ENCODE data around the gene SYTL1. TPM values are rescaled to one million over a fixed set of nuclear protein-coding genes. Genes with fewer than 3 reads are reported as not detected.

SYTL1 gene
- total RNA-seq, 3 donors from 2014 or later (not counting 1 experiment from before 2014, with no cell fraction given) = 244 to 312 (median 273) TPM

GRCh38 chr1:27380766-27381733 lies 39.2 kb downstream of the SYTL1 start:
- Histone ChIP-seq H3K4me3 (ENCODE audit: low read length) (no peak overlapping the region), H3K4me1 (ENCODE audit: control insufficient read depth, insufficient read depth, low read length) (no peaks in the 10 kb centered on the region), H3K27me3 (ENCODE audit: control insufficient read depth, insufficient read depth, low read length) (no peaks in the 10 kb centered on the region), H3K9me3 (ENCODE audit: control insufficient read depth, insufficient read depth, low read length) (no peaks in the 10 kb centered on the region), H3K36me3 (ENCODE audit: control insufficient read depth, insufficient read depth, low read length) (no peaks in the 10 kb centered on the region), H3K27ac (ENCODE audit: low read length) (no peak overlapping the region)
- Mint-ChIP-seq H3K36me3 (no peaks in the 10 kb centered on the region), H3K4me1 (no peaks in the 10 kb centered on the region), H3K27me3 (ENCODE audit: low read depth in 2 of 2) (peaks cover 0 to 5% of the 10 kb centered on the region in 2 donors), H3K9me3 (no peaks in the 10 kb centered on the region), H3K4me3 (no peak overlapping the region), H3K27ac (no peak overlapping the region)
- 93% methylated on average over 9 of the region's 12 CpGs for WGBS (ENCODE audit: insufficient coverage)
- intact Hi-C loops (cut with micrococcal nuclease) = no loop called here
- no peak for ATAC-seq
- no peak for DNase-seq
- no peak for TF ChIP-seq CTCF (IDR thresholded peaks at IDR 0.05)

GRCh38 chr1:27381969-27382762 lies 40.3 kb downstream of the SYTL1 start:
- intact Hi-C loops (cut with micrococcal nuclease) = no loop called here
- Mint-ChIP-seq H3K27ac (no peak overlapping the region), H3K9me3 (no peaks in the 10 kb centered on the region), H3K4me3 (no peak overlapping the region), H3K36me3 (no peaks in the 10 kb centered on the region), H3K4me1 (no peaks in the 10 kb centered on the region), H3K27me3 (ENCODE audit: low read depth in 2 of 2) (peaks cover 0 to 12% of the 10 kb centered on the region in 2 donors)
- no peak overlapping the region for H3K4me3 ChIP-seq (ENCODE audit: low read length)
- no peak for ATAC-seq
- H3K4me1 ChIP-seq (ENCODE audit: control insufficient read depth, insufficient read depth, low read length) = no peaks in the 10 kb centered on the region
- no peak for DNase-seq
- H3K27ac ChIP-seq (ENCODE audit: low read length) = no peak overlapping the region
- H3K9me3 ChIP-seq (ENCODE audit: control insufficient read depth, insufficient read depth, low read length) = no peaks in the 10 kb centered on the region
- no peaks in the 10 kb centered on the region for H3K36me3 ChIP-seq (ENCODE audit: control insufficient read depth, insufficient read depth, low read length)
- TF ChIP-seq CTCF (IDR thresholded peaks at IDR 0.05) = no peak
- H3K27me3 ChIP-seq (ENCODE audit: control insufficient read depth, insufficient read depth, low read length) = no peaks in the 10 kb centered on the region
- whole genome bisulfite sequencing (ENCODE audit: insufficient coverage) = 74% methylated on average over 13 of the region's 18 CpGs

- Histone ChIP-seq H3K36me3 (ENCODE audit: control insufficient read depth, insufficient read depth, low read length) (no peaks in the 10 kb centered on the region), H3K4me1 (ENCODE audit: control insufficient read depth, insufficient read depth, low read length) (no peaks in the 10 kb centered on the region), H3K27me3 (ENCODE audit: control insufficient read depth, insufficient read depth, low read length) (no peaks in the 10 kb centered on the region), H3K9me3 (ENCODE audit: control insufficient read depth, insufficient read depth, low read length) (no peaks in the 10 kb centered on the region), H3K27ac (ENCODE audit: low read length) (no peak within 1 kb of the TSS), H3K4me3 (ENCODE audit: low read length) (no peak within 1 kb of the TSS)
- Mint-ChIP-seq H3K4me1 (no peaks in the 10 kb centered on the region), H3K27ac (no peak within 1 kb of the TSS), H3K9me3 (no peaks in the 10 kb centered on the region), H3K27me3 (ENCODE audit: low read depth in 2 of 2) (peaks cover 0 to 12% of the 10 kb centered on the region in 2 donors), H3K4me3 (no peak within 1 kb of the TSS), H3K36me3 (no peaks in the 10 kb centered on the region)
- TF ChIP-seq CTCF (IDR thresholded peaks at IDR 0.05) = no peak
- DNase-seq (peak in 1 of 2 donors; percentile 62), ATAC-seq (peak; percentile 49 to 92 (median 69))
- intact Hi-C loops (cut with micrococcal nuclease) = no loop called here
- WGBS (ENCODE audit: insufficient coverage) = 26% methylated on average over 43 of the region's 43 CpGs
These were observed 41.3 kb downstream of the SYTL1 start, which contains the start of gene CD164L2 for GRCh38 chr1:27383039-27383605. TSS of gene CD164L2 (minus strand) at chr1:27383333. CDS start at chr1:27383239, 94 bp downstream.
